ENCODE data around the gene SLBP. TPM values are rescaled to one million over a fixed set of nuclear protein-coding genes. Genes with fewer than 3 reads are reported as not detected.

SLBP gene
- total RNA-seq, 1 donor from 2014 or later = 11.7 TPM

- no peaks in the 10 kb centered on the region for H3K9me3 ChIP-seq (replicated peaks)
- peaks cover 18% of the 10 kb centered on the region for H3K36me3 ChIP-seq
- DNase-seq = no peak
- H3K27me3 ChIP-seq (ENCODE audit: low read depth) = no peaks in the 10 kb centered on the region
- intact Hi-C loops (cut with micrococcal nuclease) = no loop called here
- TF ChIP-seq CTCF (IDR thresholded peaks at IDR 0.05; ENCODE audit: borderline replicate concordance) = no peak
- peak overlapping the region; percentile 97 for H3K4me3 ChIP-seq
- H3K27ac ChIP-seq (replicated peaks) = peak overlapping the region; percentile 99
- H3K4me1 ChIP-seq = peaks cover 85% of the 10 kb centered on the region
Observed at GRCh38 chr4:1713003-1713851, 1.1 kb upstream of the SLBP start.

GRCh38 chr4:1711571-1712215 lies 426 bp downstream of the SLBP start:
- TF ChIP-seq CTCF (IDR thresholded peaks at IDR 0.05; ENCODE audit: borderline replicate concordance) = no peak
- Histone ChIP-seq H3K4me1 (peaks cover 69% of the 10 kb centered on the region), H3K4me3 (peak overlapping the region; percentile 97), H3K27me3 (ENCODE audit: low read depth) (no peaks in the 10 kb centered on the region), H3K27ac (replicated peaks) (peak overlapping the region; percentile 99), H3K36me3 (peaks cover 3% of the 10 kb centered on the region), H3K9me3 (replicated peaks) (no peaks in the 10 kb centered on the region)
- DNase-seq = peak; percentile 50
- intact Hi-C loops (cut with micrococcal nuclease) = no loop called here

GRCh38 chr4:1711055-1711570 lies 1.0 kb downstream of the SLBP start:
- DNase-seq = no peak
- H3K4me1 ChIP-seq = peaks cover 66% of the 10 kb centered on the region
- intact Hi-C loops (cut with micrococcal nuclease) = no loop called here

GRCh38 chr4:1708581-1708980 lies 3.5 kb downstream of the SLBP start:
- Histone ChIP-seq H3K4me3 (no peak overlapping the region), H3K36me3 (peaks cover 1% of the 10 kb centered on the region), H3K9me3 (replicated peaks) (no peaks in the 10 kb centered on the region), H3K4me1 (peaks cover 41% of the 10 kb centered on the region), H3K27me3 (ENCODE audit: low read depth) (no peaks in the 10 kb centered on the region), H3K27ac (replicated peaks) (no peak overlapping the region)
- TF ChIP-seq CTCF (IDR thresholded peaks at IDR 0.05; ENCODE audit: borderline replicate concordance) = no peak
- no peak for DNase-seq
- intact Hi-C loops (cut with micrococcal nuclease) = no loop called here

More at GRCh38 chr4:1711055-1711570, 1.0 kb downstream of the SLBP start:
- Histone ChIP-seq H3K4me3 (peak overlapping the region; percentile 97), H3K9me3 (replicated peaks) (no peaks in the 10 kb centered on the region), H3K27me3 (ENCODE audit: low read depth) (no peaks in the 10 kb centered on the region), H3K36me3 (no peaks in the 10 kb centered on the region), H3K27ac (replicated peaks) (peak overlapping the region; percentile 99)
- TF ChIP-seq CTCF (IDR thresholded peaks at IDR 0.05; ENCODE audit: borderline replicate concordance) = no peak

- no peak for DNase-seq
- H3K4me1 ChIP-seq = peaks cover 22% of the 10 kb centered on the region
- H3K27ac ChIP-seq (replicated peaks) = no peak overlapping the region
- TF ChIP-seq CTCF (IDR thresholded peaks at IDR 0.05; ENCODE audit: borderline replicate concordance) = no peak
- H3K9me3 ChIP-seq (replicated peaks) = no peaks in the 10 kb centered on the region
- H3K36me3 ChIP-seq = peaks cover 23% of the 10 kb centered on the region
- intact Hi-C loops (cut with micrococcal nuclease) = no loop called here
- H3K27me3 ChIP-seq (ENCODE audit: low read depth) = no peaks in the 10 kb centered on the region
- no peak overlapping the region for H3K4me3 ChIP-seq
Observed at GRCh38 chr4:1706358-1706757, 5.8 kb downstream of the SLBP start.
